MM.1S (cell line): Measurements from ENCODE around the gene TLCD3A.

Experiments used
- CTCF ChIP-seq: fragments of 300-600 bp; sonication (generic); IDR thresholded peaks from 2 replicates; pipeline ENCODE4 v1.5.1; 2016; ENCODE audit warnings: antibody characterized with exemption, low read length, mixed read lengths
- EZH2phosphoT487 ChIP-seq: fragments of 300-600 bp; sonication (generic); IDR thresholded peaks from 2 replicates; pipeline ENCODE4 v1.6.1; 2018; ENCODE audit warnings: antibody characterized with exemption, low read length

GRCh38 chr17:746783-747629 lies 14.6 kb downstream of the TLCD3A start:
- TF ChIP-seq CTCF, result no peak
- TF ChIP-seq EZH2phosphoT487, result no peak
